SK-N-SH treated with all-trans-retinoic acid at 6 μM for 48 hours (cell line): ENCODE measurements around the gene SUCO.

Source experiments
- BACH2 ChIP-seq: fragments of 250-450 bp; sonication (Bioruptor Pico); IDR thresholded peaks from 2 replicates; pipeline ENCODE4 v1.9.0; 2021; ENCODE audit warnings: mild to moderate bottlenecking, borderline replicate concordance
- ISL1 ChIP-seq: fragments of 250-450 bp; sonication (Bioruptor Pico); IDR thresholded peaks from 2 replicates; pipeline ENCODE4 v2.1.2; 2022; ENCODE audit warnings: mild to moderate bottlenecking, moderate library complexity
- RARB ChIP-seq: fragments of 250-450 bp; sonication (Bioruptor Pico); IDR thresholded peaks from 2 replicates; pipeline ENCODE4 v1.8.0; 2021; ENCODE audit warnings: mild to moderate bottlenecking, moderate library complexity
- ZNF565 ChIP-seq: fragments of 450-650 bp; formaldehyde crosslinking; conservative IDR thresholded peaks from 2 replicates; pipeline ENCODE4 v1.5.0; 2020; ENCODE audit warnings: low read depth, mild to moderate bottlenecking, moderate library complexity
- ZNF8 ChIP-seq: fragments of 450-650 bp; formaldehyde crosslinking; IDR thresholded peaks from 2 replicates; pipeline ENCODE4 v1.5.0; 2020; ENCODE audit warnings: mild to moderate bottlenecking, moderate library complexity

DNA sequence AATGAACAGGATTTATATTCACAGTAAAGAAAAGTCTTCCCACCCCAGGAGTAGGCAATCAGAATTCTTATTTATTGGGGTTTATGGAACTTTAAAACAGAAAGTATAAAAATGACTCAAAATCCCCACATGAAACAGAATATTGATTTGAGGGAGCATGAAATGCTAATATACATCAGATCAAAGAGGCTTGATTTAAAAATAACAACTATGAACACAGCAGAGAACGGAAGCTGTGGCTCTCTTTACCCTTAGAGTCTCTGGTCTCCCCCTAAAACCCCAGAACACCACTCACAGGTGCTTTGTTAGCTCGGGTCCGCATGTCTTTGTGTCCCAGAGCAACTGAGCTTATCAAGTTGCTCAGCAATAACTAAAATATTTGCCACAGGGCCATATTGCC lies 94.8 kb downstream of the SUCO start:
- TF ChIP-seq ZNF8 (no peak), BACH2 (CRISPR knock-in tag) (no peak), ZNF565 (CRISPR knock-in tag) (no peak), ISL1 (CRISPR knock-in tag) (no peak), RARB (CRISPR knock-in tag) (no peak)
